GM12878 (cell line): ENCODE data around the gene MTRF1. TPM values are rescaled to one million over a fixed set of nuclear protein-coding genes. Genes with fewer than 3 reads are reported as not detected.

Experiments
- CBFB ChIP-seq: IDR thresholded peaks from 2 replicates; pipeline ENCODE4 v1.6.1; 2016; ENCODE audit warnings: antibody characterized with exemption, low read depth
- CEBPB ChIP-seq, 2 experiments: fragments of 150-350 bp in 1 of 2; IDR thresholded peaks; 2 replicates each; pipeline ENCODE4 v1.6.1; 2012 to 2014; ENCODE audit warnings: low read depth in 2 of 2, low read length in 2 of 2, borderline replicate concordance in 1 of 2, inconsistent platforms in 1 of 2
- FOXM1 ChIP-seq: IDR thresholded peaks from 2 replicates; pipeline ENCODE4 v1.6.1; 2012; ENCODE audit warnings: low read depth, mild to moderate bottlenecking, inconsistent platforms, low read length, moderate library complexity
- HDAC6 ChIP-seq: fragments of 200-600 bp; sonication (generic); IDR thresholded peaks from one replicate; pipeline ENCODE4 v1.8.0; 2017; ENCODE audit warnings: antibody characterized with exemption; ENCODE audit not compliant: unreplicated experiment
- NR2F1 ChIP-seq: fragments of 450-650 bp; conservative IDR thresholded peaks from 2 replicates; pipeline ENCODE4 v1.6.1; 2017; ENCODE audit warnings: mild to moderate bottlenecking
- RBBP5 ChIP-seq: fragments of 200-600 bp; sonication (generic); conservative IDR thresholded peaks from 2 replicates; pipeline ENCODE4 v1.6.1; 2016
- RUNX3 ChIP-seq: IDR thresholded peaks from 2 replicates; pipeline ENCODE4 v1.6.1; 2012; ENCODE audit warnings: low read length, inconsistent platforms
- SMC3 ChIP-seq: IDR thresholded peaks from 2 replicates; pipeline ENCODE4 v1.6.1; 2011; ENCODE audit warnings: low read length, improper control_type of control experiment, borderline replicate concordance
- SUPT20H ChIP-seq: IDR thresholded peaks from 2 replicates; pipeline ENCODE4 v1.6.1; 2011; ENCODE audit warnings: low read depth, mild to moderate bottlenecking, low read length, moderate library complexity, borderline replicate concordance; ENCODE audit not compliant: control insufficient read depth
- polyA plus RNA-seq, 11 experiments: library from polyadenylated mRNA; depleted of rRNA in 4 of 11; unstranded in 6 of 11; stranded (reverse) in 5 of 11; fragments of >200 nt; fragmentation: Nextera tagmentation in 4 of 11; fragmentation: Illumina TruSeq in 1 of 11; extraction: Ambion mirVana in 4 of 11; extraction: Trizol in 1 of 11; gene quantifications; 1 replicate in 1 of 11; 2 replicates in 10 of 11; pipeline versions ENCODE4 v1.2.1 to v1.2.3, GENCODE V29; 2011 to 2016; ENCODE audit warnings: inconsistent platforms in 2 of 11, missing spikeins in 2 of 11, low read depth in 1 of 11
- total RNA-seq, 4 experiments: library from RNA; depleted of rRNA in 3 of 4; stranded (reverse); fragments of >200 nt in 3 of 4; fragmentation: Illumina TruSeq in 1 of 4; extraction: Trizol in 1 of 4; gene quantifications; 2 replicates each; pipeline versions ENCODE4 v1.2.1 to v1.2.3, GENCODE V29; 2013 to 2021
- TF ChIP-seq, protein P1 (sequence below): fragments of 450-650 bp; IDR thresholded peaks from 2 replicates; pipeline ENCODE4 v1.6.1; 2017; ENCODE audit warnings: mild to moderate bottlenecking, low read depth, inconsistent platforms; ENCODE audit not compliant: poor library complexity, severe bottlenecking
- TF ChIP-seq, protein P2 (sequence below): fragments of 450-650 bp; IDR thresholded peaks from 2 replicates; pipeline ENCODE4 v1.6.1; 2017; ENCODE audit warnings: mild to moderate bottlenecking, moderate library complexity
- TF ChIP-seq, protein P3 (sequence below): fragments of 450-650 bp; IDR thresholded peaks from 2 replicates; pipeline ENCODE4 v1.6.1; 2016; ENCODE audit warnings: mild to moderate bottlenecking
- TF ChIP-seq, protein P4 (sequence below): IDR thresholded peaks from 2 replicates; pipeline ENCODE4 v1.6.1; 2011; ENCODE audit warnings: borderline replicate concordance, low read depth, mild to moderate bottlenecking, moderate library complexity, low read length; ENCODE audit not compliant: insufficient read depth, poor library complexity, severe bottlenecking
- TF ChIP-seq, protein P5 (sequence below): IDR thresholded peaks from 2 replicates; pipeline ENCODE4 v1.6.1; 2012; ENCODE audit warnings: low read depth, low read length, improper control_type of control experiment
- TF ChIP-seq, protein P6 (sequence below): IDR thresholded peaks from 2 replicates; pipeline ENCODE4 v1.6.1; 2011; ENCODE audit warnings: low read depth, mild to moderate bottlenecking, low read length, moderate library complexity, borderline replicate concordance; ENCODE audit errors: extremely low read depth

Gene MTRF1
- total and polyA plus RNA-seq, 10 of the 15 experiments (the other 5 are each of a cell fraction or from before 2014, with no cell fraction given): 12.1 to 33.7 (median 20.6) TPM

DNA sequence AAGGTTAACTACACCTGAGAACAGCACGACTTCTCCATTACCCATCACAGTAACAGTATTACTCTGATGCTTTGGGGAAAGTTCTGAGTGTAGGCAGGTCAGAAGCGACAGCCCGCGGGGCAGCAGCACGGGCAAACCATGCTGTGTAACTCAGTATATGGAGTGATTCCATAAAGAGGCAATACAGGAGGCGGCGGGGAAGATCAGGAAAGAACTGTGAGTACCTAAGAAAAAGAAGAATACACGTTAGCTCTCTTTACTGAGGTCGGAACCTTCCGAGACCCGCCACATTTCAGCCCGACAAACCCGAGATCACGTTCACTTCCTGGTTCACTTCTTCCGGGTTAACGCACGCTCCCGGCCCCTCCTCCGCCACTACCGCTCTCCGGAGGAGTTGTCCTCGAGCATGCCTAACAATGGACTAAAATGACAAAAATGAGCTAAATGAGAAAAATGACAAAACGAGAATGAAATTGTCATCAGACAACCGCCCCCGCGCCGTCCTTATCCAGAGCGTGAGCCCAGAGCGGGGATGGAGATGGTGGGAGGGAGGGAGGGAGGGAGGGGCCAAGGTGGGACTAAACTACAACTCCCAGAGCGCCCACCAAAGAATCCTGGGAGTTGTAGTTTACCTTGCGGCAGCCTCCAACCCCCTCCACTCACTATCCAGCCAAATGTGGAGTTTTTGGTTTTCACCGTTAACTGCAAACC, at the start of gene MTRF1 (continued):
- TF ChIP-seq, protein P1, sequence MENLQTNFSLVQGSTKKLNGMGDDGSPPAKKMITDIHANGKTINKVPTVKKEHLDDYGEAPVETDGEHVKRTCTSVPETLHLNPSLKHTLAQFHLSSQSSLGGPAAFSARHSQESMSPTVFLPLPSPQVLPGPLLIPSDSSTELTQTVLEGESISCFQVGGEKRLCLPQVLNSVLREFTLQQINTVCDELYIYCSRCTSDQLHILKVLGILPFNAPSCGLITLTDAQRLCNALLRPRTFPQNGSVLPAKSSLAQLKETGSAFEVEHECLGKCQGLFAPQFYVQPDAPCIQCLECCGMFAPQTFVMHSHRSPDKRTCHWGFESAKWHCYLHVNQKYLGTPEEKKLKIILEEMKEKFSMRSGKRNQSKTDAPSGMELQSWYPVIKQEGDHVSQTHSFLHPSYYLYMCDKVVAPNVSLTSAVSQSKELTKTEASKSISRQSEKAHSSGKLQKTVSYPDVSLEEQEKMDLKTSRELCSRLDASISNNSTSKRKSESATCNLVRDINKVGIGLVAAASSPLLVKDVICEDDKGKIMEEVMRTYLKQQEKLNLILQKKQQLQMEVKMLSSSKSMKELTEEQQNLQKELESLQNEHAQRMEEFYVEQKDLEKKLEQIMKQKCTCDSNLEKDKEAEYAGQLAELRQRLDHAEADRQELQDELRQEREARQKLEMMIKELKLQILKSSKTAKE: no peak
- TF ChIP-seq NR2F1: no peak
- no peak for TF ChIP-seq CEBPB (IDR thresholded peaks at IDR 0.05; ENCODE audit: borderline replicate concordance in 1 of 2, low read depth in 2 of 2, low read length in 2 of 2)
- TF ChIP-seq, protein P2, sequence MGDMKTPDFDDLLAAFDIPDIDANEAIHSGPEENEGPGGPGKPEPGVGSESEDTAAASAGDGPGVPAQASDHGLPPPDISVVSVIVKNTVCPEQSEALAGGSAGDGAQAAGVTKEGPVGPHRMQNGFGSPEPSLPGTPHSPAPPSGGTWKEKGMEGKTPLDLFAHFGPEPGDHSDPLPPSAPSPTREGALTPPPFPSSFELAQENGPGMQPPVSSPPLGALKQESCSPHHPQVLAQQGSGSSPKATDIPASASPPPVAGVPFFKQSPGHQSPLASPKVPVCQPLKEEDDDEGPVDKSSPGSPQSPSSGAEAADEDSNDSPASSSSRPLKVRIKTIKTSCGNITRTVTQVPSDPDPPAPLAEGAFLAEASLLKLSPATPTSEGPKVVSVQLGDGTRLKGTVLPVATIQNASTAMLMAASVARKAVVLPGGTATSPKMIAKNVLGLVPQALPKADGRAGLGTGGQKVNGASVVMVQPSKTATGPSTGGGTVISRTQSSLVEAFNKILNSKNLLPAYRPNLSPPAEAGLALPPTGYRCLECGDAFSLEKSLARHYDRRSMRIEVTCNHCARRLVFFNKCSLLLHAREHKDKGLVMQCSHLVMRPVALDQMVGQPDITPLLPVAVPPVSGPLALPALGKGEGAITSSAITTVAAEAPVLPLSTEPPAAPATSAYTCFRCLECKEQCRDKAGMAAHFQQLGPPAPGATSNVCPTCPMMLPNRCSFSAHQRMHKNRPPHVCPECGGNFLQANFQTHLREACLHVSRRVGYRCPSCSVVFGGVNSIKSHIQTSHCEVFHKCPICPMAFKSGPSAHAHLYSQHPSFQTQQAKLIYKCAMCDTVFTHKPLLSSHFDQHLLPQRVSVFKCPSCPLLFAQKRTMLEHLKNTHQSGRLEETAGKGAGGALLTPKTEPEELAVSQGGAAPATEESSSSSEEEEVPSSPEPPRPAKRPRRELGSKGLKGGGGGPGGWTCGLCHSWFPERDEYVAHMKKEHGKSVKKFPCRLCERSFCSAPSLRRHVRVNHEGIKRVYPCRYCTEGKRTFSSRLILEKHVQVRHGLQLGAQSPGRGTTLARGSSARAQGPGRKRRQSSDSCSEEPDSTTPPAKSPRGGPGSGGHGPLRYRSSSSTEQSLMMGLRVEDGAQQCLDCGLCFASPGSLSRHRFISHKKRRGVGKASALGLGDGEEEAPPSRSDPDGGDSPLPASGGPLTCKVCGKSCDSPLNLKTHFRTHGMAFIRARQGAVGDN: peak; percentile 55; the same call in 1 of the 2 replicates
- peak; percentile 74 for TF ChIP-seq RUNX3
- TF ChIP-seq SMC3: no peak
- TF ChIP-seq HDAC6: no peak
- TF ChIP-seq FOXM1: no peak
- no peak for TF ChIP-seq RBBP5
- TF ChIP-seq, protein P3, sequence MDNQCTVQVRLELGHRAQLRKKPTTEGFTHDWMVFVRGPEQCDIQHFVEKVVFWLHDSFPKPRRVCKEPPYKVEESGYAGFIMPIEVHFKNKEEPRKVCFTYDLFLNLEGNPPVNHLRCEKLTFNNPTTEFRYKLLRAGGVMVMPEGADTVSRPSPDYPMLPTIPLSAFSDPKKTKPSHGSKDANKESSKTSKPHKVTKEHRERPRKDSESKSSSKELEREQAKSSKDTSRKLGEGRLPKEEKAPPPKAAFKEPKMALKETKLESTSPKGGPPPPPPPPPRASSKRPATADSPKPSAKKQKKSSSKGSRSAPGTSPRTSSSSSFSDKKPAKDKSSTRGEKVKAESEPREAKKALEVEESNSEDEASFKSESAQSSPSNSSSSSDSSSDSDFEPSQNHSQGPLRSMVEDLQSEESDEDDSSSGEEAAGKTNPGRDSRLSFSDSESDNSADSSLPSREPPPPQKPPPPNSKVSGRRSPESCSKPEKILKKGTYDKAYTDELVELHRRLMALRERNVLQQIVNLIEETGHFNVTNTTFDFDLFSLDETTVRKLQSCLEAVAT: peak; percentile 47; the same call in 1 of the 2 replicates
- TF ChIP-seq SUPT20H: no peak
- TF ChIP-seq, protein P4, sequence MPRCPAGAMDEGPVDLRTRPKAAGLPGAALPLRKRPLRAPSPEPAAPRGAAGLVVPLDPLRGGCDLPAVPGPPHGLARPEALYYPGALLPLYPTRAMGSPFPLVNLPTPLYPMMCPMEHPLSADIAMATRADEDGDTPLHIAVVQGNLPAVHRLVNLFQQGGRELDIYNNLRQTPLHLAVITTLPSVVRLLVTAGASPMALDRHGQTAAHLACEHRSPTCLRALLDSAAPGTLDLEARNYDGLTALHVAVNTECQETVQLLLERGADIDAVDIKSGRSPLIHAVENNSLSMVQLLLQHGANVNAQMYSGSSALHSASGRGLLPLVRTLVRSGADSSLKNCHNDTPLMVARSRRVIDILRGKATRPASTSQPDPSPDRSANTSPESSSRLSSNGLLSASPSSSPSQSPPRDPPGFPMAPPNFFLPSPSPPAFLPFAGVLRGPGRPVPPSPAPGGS: no peak
- TF ChIP-seq CBFB: peak; percentile 73
- TF ChIP-seq, protein P5, sequence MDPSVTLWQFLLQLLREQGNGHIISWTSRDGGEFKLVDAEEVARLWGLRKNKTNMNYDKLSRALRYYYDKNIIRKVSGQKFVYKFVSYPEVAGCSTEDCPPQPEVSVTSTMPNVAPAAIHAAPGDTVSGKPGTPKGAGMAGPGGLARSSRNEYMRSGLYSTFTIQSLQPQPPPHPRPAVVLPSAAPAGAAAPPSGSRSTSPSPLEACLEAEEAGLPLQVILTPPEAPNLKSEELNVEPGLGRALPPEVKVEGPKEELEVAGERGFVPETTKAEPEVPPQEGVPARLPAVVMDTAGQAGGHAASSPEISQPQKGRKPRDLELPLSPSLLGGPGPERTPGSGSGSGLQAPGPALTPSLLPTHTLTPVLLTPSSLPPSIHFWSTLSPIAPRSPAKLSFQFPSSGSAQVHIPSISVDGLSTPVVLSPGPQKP: no peak
- TF ChIP-seq, protein P6, sequence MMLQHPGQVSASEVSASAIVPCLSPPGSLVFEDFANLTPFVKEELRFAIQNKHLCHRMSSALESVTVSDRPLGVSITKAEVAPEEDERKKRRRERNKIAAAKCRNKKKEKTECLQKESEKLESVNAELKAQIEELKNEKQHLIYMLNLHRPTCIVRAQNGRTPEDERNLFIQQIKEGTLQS: no peak
